BJ (cell line): ENCODE data around the gene KLK7. TPM values are rescaled to one million over a fixed set of nuclear protein-coding genes. Genes with fewer than 3 reads are reported as not detected.

Source experiments
- CTCF ChIA-PET: fragments of 350-600 bp; formaldehyde crosslinking; extraction: SDS; loops from one replicate; lab custom pipeline; 2021; ENCODE audit warnings: antibody characterized with exemption, inconsistent platforms; lab: Yijun Ruan, JAX
- POLR2A ChIA-PET: fragments of 300-600 bp; sonication (Branson Sonifier 250); formaldehyde crosslinking; extraction: SDS; loops from one replicate; lab custom pipeline; 2021; ENCODE audit warnings: antibody characterized with exemption; lab: Charles Lee
- DNase-seq: peaks from one replicate; pipeline ENCODE4 v3.0.0-alpha.2; 2011; ENCODE audit warnings: low read depth
- H3K27me3 ChIP-seq: 2 replicates; pipeline ENCODE4 v1.6.0; 2011; ENCODE audit warnings: low read length; ENCODE audit not compliant: control insufficient read depth, insufficient read depth
- H3K36me3 ChIP-seq: 2 replicates; pipeline ENCODE4 v1.5.1; 2011; ENCODE audit warnings: low read length; ENCODE audit not compliant: control insufficient read depth, insufficient read depth
- H3K4me3 ChIP-seq: 2 replicates; pipeline ENCODE4 v1.5.1; 2011; ENCODE audit warnings: low read depth, mild to moderate bottlenecking, control low read depth, low read length
- CTCF ChIP-seq: IDR thresholded peaks from 2 replicates; pipeline ENCODE4 v1.5.1; 2011; ENCODE audit warnings: low read depth, mild to moderate bottlenecking, control low read depth, inconsistent platforms, low read length, moderate library complexity; ENCODE audit not compliant: insufficient read depth
- polyA plus RNA-seq: library from polyadenylated mRNA; depleted of rRNA; stranded (reverse); fragments of >200 nt; gene quantifications from 2 replicates; pipeline ENCODE4 v1.2.3, GENCODE V29; 2011

Gene KLK7
- polyA plus RNA-seq, 1 experiment: not detected

- Histone ChIP-seq H3K36me3 (no peaks in the 10 kb centered on the region), H3K4me3 (no peak overlapping the region), H3K27me3 (no peaks in the 10 kb centered on the region)
- ChIA-PET CTCF (interaction anchor here (1.2 kb wide), 1 partner anchor 94 kb away, joined by 3 read pairs; no protein-coding TSS in a partner anchor), POLR2A (no interaction called here)
- no peak for TF ChIP-seq CTCF
- DNase-seq: no peak
Measured at GRCh38 chr19:51000981-51001380, 17.3 kb upstream of the KLK7 start.

GRCh38 chr19:51000426-51000825 lies 16.7 kb upstream of the KLK7 start:
- POLR2A ChIA-PET: no interaction called here

GRCh38 chr19:50998686-50999085 lies 15.0 kb upstream of the KLK7 start:
- POLR2A ChIA-PET: no interaction called here
- DNase-seq: no peak
- no peak for TF ChIP-seq CTCF
- CTCF ChIA-PET: no interaction called here
- H3K4me3 ChIP-seq: no peak overlapping the region
- no peaks in the 10 kb centered on the region for H3K36me3 ChIP-seq
- H3K27me3 ChIP-seq: no peaks in the 10 kb centered on the region

More at GRCh38 chr19:51000426-51000825, 16.7 kb upstream of the KLK7 start:
- Histone ChIP-seq H3K4me3 (no peak overlapping the region), H3K27me3 (no peaks in the 10 kb centered on the region), H3K36me3 (no peaks in the 10 kb centered on the region)
- TF ChIP-seq CTCF: no peak
- CTCF ChIA-PET: interaction anchor here (1.2 kb wide), 1 partner anchor 95 kb away, joined by 3 read pairs; no protein-coding TSS in a partner anchor
- no peak for DNase-seq

GRCh38 chr19:50998061-50998460 lies 14.3 kb upstream of the KLK7 start:
- CTCF ChIA-PET: no interaction called here
- DNase-seq: no peak
- POLR2A ChIA-PET: no interaction called here
- H3K36me3 ChIP-seq: no peaks in the 10 kb centered on the region
- no peak overlapping the region for H3K4me3 ChIP-seq
- H3K27me3 ChIP-seq: no peaks in the 10 kb centered on the region
- TF ChIP-seq CTCF: no peak

- ChIA-PET CTCF (no interaction called here), POLR2A (no interaction called here)
- Histone ChIP-seq H3K27me3 (no peaks in the 10 kb centered on the region), H3K4me3 (no peak overlapping the region), H3K36me3 (no peaks in the 10 kb centered on the region)
- no peak for DNase-seq
- no peak for TF ChIP-seq CTCF
Measured at GRCh38 chr19:50994129-50994528, 10.4 kb upstream of the KLK7 start.
